ENCODE data around the gene STX1A.

GRCh38 chr7:73690646-73691045, 28.8 kb downstream of the STX1A start:
- no peak for TF ChIP-seq POLR2A (IDR thresholded peaks at IDR 0.05; ENCODE audit: low read length)
- no peak for TF ChIP-seq GATA1 (IDR thresholded peaks at IDR 0.05; ENCODE audit: low read depth, low read length)

Data from erythroblast (primary cell).